ENCODE results near the gene HYOU1.
"Not testable (repeated sequence)": the region's sequence is repeated elsewhere in the genome, so short reads cannot be mapped to it uniquely, and the experiment has no call there.

The HYOU1 gene, protein sequence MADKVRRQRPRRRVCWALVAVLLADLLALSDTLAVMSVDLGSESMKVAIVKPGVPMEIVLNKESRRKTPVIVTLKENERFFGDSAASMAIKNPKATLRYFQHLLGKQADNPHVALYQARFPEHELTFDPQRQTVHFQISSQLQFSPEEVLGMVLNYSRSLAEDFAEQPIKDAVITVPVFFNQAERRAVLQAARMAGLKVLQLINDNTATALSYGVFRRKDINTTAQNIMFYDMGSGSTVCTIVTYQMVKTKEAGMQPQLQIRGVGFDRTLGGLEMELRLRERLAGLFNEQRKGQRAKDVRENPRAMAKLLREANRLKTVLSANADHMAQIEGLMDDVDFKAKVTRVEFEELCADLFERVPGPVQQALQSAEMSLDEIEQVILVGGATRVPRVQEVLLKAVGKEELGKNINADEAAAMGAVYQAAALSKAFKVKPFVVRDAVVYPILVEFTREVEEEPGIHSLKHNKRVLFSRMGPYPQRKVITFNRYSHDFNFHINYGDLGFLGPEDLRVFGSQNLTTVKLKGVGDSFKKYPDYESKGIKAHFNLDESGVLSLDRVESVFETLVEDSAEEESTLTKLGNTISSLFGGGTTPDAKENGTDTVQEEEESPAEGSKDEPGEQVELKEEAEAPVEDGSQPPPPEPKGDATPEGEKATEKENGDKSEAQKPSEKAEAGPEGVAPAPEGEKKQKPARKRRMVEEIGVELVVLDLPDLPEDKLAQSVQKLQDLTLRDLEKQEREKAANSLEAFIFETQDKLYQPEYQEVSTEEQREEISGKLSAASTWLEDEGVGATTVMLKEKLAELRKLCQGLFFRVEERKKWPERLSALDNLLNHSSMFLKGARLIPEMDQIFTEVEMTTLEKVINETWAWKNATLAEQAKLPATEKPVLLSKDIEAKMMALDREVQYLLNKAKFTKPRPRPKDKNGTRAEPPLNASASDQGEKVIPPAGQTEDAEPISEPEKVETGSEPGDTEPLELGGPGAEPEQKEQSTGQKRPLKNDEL

DNA sequence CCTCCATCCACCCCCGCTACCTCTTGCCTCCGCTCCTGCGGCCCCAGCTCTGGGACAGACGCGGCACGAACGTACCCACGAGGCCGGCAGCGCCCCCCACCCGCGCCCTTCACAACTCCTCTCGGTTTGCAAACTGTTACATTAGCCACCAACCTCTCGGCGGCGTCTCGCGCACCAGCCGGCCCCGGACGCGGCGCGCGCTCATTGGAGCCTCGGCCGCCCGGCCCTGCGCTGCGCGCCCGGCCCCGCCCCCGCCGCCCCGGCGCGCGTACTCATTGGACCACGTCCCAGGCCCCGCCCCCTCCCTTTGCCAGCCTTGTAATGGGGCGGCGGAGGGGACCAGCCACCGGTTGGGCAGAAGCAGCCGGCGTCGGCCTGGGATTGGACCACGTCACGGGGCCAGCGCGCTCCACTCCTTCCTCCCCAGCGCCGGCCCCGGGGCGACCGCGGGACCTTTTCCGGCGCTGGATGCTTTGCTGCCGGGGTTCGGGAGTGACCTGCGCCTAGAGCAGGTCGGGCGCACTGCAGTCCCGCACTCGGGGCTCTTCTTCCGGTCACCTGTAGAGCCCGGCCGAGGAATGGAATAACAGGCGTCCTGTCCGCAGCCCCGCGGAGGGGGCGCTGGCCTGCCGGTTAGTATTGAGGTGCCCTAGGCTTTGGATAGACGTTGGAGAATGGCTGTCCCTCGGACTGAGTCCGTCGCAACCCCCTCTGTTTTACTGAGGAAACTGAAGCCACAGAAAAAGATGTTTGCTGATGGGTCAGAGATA, at the start of gene HYOU1:
TSS of gene HYOU1 (minus strand) at position 206 of the 770 bp plus-strand sequence. CDS start 1,045 bp downstream, outside the sequence.
- peak; percentile 98 for DNase-seq (ENCODE audit: low read depth)

DNA sequence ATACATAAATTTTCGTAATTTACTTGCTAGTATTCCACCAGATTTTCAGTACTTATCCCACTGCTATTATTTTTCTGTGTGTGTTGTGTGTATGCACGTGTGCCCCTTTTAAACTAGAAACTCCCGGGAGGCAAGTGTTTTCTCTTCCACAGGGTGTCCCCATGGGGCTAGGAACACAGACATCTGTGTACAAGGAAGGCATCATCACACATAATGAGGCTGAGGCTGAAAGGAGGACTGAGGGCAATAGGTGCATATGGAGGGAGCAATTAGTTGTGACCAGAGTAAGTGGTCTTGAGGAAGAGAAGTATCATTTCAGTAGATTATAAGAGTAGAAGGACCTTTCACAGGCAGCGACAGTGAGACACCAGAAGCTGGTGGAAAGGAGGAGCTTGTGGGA, 46.8 kb upstream of the HYOU1 start:
- no peak for DNase-seq (ENCODE audit: low read depth)

DNA sequence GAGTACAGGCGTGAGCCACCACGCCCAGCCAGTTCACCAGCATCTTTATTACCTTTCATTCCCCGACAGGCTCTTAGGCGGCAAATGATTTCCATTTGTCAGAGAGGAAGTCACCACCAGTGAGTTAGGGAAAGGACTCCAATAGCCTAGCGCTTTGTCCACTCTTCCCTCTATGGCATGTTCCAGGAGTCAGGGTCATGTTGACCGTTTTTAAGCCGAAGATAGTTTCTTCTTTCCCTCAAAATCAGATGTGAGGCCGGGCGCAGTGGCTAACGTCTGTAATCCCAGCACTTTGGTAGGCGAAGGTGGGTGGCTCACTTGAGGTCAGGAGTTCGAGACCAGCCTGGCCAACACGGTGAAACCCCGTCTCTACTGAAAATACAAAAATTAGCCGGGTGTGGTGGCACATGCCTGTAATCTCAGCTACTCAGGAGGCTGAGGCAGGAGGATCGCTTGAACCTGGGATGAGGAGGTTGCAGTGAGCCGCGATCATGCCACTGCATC, 46.2 kb upstream of the HYOU1 start:
- not testable (repeated sequence) for DNase-seq (ENCODE audit: low read depth)

DNA sequence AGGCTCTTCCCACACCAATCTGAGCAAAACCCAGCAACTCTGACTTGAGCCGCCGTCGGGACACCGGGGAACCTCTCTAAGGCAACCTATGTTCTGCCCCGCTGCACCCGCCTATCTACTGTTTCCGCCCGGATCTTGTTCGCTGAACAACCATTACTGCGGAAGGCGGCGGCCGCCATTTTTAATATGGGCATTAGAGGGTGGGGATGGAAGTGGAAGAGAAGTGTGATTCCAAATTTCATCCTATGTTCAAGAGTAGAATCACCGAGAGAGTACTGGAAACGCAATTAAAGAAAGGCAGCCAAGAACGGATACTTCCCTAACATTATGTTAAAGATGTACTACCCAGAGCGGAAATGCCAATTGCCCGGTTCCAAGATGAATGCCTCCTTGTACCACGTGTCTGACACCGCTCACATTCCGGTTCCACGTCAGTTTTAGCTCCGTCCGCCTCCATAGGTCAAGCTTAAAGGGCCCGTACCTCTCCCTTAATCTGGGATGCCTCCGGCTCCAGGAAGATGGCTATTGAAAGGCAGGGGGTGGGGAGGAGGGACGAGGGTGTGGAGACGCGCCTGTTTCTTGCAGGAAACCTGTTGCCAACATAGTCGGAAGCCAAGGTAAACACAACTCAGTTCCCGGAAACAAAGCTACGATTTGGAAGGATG, 44.9 kb upstream of the HYOU1 start, which contains the start of gene DPAGT1:
TSS of gene DPAGT1 (minus strand) at position 95 of the 665 bp plus-strand sequence. CDS start 198 bp downstream, outside the sequence.
- peak; percentile 75 for DNase-seq (ENCODE audit: low read depth)

DNA sequence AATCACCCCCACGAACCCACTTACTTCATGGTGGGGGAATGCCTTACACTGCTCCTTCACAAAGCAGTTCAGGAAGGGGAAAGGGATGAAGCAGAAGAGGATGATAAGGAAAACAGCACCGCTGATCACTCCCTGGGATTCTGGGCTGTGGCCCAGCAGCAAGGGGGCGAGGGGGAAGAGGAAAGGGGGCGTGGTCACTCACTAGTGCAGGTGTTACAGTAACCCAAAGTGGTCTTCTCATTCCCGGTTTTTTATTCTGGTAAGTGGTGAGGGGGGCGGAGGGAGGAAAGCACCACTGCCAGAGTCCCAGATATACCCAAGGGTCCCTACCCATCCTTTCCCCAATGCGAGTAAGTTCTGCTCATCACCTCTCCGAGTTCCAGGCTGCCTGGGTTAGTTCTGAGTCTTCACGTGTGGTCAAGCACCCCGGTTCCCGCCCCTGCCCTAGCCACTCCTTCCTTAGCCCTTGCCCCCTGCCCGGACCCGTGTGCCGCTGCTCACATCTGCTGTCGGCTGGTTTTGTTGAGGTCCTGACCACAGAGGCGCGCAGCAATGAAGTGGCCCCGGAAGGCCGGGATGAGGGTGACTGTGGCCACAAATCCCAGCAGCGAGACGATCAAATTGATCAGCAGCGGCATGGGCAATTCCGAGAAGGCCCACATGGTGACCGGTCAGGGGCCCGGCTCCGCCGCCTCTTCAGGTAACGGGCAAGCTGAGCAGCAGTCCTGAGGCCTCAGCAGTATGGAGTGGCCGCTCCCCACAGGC, 44.2 kb upstream of the HYOU1 start:
- DNase-seq (ENCODE audit: low read depth), result no peak

DNA sequence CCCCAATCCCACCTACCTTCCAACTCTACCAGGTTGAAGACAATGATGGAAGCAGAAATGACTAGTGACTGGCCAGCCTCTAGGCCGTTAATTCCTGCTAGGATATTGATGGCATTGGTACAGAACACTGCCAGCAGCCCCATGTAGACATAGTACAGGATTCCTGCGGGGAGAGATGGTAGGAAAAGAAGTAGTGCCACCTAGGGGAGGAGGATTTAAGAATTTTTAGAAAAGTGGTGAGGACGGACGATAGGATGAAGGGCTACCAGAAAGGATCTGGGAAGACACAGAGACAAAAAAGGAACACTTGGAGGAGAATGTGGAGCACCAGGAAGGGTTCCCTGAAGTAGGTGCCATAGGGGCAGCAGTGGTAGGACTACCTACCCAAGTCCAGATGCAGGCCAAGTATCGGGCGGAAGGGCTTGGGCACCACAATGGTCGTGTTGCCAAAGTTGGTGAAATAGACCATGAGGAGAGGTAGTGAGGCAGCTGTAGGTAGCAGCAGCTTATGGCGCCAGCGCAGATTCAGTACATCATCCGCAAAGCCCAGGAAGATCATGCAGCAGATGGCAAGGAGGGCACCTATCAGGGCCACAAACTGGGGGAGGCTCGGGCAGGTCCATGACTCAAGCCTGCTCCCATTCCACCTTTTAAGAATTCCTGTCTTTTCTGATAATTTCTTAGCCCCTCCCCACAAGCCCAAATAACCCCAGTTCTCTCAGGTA, 43.4 kb upstream of the HYOU1 start:
- no peak for DNase-seq (ENCODE audit: low read depth)

DNA sequence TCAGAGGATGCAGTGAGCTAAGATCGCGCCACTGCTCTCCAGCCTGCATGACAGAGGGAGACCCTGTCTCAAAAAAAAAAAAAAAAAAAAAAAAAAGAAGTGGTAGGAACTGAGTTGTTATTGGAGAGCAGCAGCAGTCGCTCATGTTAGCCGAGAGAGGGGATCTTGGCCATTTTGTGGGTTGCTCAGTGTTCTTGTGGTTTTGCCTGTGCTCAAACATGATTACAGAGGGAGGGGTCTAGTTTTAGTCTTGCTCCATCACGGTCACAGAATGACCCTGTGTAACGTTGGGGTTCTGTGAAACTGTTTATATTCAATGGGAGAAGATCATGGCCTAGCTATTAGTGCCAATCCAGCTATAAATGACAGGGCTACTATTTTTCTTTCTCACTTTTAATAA, 42.7 kb upstream of the HYOU1 start:
- no peak for DNase-seq (ENCODE audit: low read depth)

DNA sequence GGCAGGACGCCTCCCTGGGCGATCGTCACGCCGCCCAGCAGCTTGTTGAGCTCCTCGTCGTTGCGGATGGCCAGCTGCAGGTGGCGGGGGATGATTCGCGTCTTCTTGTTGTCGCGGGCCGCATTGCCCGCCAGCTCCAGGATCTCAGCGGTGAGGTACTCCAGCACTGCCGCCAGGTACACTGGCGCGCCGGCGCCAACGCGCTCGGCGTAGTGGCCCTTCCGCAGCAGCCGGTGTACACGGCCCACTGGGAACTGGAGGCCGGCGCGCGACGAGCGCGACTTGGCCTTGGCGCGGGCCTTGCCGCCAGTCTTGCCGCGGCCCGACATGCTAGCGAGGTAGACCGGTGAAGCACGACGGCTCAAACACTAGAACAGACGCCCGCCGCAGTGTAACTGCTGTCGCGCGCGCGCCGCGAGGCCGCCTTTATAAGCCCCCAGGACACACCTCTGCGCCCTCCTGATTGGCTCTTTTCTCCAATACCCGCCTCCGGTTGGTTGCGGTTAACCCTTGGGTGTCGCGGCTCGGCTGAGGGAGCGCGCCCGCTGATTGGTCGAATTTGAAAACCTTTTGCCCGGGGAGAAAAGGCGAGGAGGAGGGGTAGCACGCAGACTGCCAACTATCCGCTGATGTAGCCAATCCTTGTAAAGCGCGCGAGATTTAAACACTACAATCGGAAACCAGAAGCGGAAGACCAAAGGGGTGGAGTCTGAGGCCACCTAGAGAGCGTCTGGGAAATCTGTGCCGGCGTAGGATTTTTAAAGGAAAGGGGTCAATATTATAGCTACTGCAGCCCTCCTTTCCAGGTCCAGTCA, 38.3 kb upstream of the HYOU1 start:
- DNase-seq (ENCODE audit: low read depth), result peak; percentile 99

DNA sequence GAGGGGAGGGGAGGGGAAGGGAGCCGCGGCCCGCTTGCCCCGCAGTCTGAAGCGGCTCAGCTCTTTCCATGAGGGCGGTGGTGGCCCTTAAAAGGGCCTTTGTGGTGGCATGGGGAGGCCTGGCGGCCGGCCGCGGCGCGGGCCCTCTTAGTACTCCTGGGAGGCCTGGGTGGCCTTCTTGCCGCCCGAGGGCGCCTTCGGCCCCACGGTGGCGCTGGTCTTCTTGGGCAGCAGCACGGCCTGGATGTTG, 37.7 kb upstream of the HYOU1 start:
- DNase-seq (ENCODE audit: low read depth), result peak; percentile 49

DNA sequence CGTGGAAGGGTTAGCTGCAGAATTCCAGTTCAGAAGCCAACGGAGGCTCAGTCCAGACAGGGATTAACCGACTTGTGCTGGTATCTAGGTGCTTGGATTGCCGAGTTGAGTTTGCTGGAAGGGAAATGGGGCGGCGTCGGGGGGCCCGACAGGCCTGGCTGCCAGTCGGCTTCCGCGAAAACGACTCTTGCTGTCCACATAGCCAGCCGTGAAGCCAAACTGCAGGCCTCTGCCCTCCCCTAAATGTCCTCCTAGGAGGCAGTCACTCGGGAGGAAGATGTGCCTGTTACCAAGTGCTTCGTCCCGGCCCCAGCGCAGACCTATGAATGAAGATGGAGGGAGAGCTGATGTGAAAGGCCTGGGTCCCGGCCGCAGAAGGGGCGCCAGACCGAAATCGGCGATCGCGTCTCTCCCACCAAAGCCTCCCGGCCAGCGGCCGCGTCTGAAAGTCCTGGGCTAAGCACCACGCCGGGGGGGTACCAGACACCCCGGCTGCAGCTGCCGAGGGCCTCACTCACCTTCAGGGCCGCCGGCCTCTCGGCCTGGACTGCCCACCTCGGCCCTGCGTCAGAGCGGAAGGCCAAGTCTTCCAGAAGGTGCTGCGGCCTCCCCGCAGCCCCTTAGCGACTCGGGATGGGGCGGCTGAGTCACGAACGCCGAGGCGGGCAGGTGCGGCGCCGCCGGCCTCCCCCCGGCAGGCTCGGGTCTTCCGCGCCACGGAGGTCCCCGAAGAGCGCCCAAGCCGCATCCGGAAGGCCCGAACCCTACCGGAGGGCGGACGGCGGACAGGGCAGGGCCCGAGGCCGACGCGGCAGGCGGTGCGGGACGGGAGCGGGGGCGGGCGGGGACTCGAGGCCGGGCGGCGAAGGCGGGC, 37.2 kb upstream of the HYOU1 start:
- no peak for DNase-seq (ENCODE audit: low read depth)

DNA sequence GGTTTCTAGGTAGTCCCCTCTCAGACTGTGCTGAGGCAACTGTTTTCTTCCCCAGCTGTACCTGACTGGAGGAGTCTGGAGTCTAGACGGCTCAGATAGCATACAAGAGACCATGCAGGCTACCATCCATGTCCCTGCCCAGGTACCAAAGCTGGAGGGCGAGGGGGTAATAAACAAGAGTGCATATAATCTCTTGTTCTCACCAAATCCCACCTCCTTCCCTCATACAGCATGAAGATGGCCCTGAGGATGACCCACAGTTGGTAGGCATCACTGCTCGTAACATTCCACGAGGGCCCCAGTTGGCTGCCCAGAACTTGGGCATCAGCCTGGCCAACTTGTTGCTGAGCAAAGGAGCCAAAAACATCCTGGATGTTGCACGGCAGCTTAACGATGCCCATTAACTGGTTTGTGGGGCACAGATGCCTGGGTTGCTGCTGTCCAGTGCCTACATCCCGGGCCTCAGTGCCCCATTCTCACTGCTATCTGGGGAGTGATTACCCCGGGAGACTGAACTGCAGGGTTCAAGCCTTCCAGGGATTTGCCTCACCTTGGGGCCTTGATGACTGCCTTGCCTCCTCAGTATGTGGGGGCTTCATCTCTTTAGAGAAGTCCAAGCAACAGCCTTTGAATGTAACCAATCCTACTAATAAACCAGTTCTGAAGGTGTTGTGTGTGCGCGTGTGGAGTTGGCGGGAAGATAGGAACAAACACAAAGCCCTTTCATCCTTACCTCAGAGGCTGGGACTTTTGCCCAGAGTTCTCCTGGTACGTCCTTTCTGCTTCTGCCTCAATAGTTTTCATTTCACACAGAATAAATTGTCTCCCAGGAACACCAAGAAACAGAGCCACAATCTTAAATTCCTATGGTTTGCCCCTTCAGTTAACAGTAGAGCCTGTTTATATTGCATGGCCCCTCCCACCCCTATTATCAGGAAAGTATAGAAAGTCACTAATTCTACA, 36.2 kb upstream of the HYOU1 start:
- DNase-seq (ENCODE audit: low read depth), result no peak

DNA sequence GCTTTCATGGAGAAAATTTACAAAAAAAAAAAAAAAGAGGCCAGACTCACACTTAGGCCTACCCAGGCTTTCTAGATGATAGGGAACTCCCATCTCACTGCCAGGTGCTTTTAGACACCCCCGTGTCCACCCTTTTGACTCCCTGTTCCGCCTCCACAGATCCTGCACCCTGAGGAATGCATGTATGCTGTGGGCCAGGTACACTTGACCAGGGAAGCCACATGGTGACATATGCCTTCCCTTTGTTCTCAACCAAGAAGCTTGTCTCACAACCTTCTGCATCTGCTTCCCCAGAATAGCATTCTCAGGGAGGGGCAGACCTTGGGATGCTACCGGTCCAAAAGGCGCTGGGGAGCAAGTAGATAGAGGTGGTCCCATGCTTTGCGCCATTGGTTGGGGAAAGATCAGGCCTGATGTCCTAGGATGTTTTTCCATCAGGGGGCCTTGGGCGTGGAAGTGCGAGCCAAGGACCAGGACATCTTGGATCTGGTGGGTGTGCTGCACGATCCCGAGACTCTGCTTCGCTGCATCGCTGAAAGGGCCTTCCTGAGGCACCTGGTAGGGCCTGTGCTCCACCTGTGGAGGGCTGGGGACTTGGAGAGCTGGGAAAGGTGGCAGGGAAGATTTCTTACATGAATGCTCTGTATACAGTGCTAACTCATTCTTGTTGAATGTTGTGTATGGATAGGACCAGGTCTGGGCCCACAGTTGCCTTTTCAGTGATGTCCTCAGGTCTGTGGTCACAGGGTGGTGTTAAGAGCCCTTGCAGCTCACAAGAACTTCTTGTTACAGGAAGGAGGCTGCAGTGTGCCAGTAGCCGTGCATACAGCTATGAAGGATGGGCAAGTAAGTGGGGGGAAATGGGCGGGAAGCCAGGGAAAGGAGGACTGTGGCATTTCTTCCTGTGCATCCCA, 35.2 kb upstream of the HYOU1 start:
- no peak for DNase-seq (ENCODE audit: low read depth)

DNA sequence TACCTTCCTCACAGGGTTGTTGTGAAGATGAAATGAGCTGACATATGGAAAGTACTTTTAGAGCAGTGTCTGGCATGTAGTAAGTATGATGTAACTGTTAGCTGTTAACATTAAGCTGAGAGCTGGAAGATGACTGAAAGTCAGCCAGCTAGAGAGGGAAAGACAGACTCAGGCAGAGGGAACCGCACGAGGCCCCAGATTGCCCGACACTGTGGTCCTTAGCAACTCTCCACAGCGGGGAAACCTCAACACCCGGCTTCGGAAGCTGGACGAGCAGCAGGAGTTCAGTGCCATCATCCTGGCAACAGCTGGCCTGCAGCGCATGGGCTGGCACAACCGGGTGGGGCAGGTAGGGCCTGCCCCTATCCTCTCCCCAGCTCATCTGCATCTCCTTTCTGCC, 34.2 kb upstream of the HYOU1 start:
- no peak for DNase-seq (ENCODE audit: low read depth)

DNA sequence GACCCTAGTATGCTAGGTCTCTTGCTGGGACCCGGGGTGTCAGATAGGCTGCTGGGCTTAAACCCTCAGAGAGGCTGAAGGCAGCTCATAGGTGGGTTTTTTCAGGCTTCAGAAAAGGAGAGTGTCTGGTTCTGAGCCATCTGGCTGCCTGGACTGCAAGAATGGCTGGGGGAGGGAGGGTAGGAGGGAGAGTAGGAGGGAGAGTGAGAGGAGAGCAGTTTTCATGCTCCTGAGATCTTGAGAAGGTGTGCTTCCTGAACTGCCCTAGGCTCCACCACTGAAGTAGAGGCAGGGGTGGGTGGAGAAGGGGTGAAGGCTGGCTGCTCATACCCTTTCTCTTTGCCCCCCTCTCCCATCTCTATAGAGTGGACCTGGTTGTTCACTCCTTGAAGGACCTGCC, 32.3 kb upstream of the HYOU1 start:
- DNase-seq (ENCODE audit: low read depth), result no peak

DNA sequence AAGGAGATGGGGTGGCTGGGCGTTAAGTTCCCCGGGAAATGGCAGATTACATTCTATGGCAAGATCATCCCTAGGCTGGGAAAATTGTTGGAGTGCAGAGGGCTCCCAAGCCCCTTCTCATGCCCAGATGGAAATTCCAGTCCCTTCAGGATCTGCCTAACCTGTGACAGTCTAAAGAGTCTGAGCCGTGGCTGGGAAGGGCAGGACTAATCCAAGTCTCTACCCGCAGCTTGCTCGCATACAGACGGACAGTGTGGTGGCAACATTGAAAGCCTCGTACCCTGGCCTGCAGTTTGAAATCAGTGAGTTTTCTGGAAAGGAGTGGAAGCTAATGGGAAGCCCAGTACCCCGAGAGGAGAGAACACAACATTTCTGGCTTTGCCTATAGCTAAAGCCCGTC, 31.4 kb upstream of the HYOU1 start:
- no peak for DNase-seq (ENCODE audit: low read depth)

DNA sequence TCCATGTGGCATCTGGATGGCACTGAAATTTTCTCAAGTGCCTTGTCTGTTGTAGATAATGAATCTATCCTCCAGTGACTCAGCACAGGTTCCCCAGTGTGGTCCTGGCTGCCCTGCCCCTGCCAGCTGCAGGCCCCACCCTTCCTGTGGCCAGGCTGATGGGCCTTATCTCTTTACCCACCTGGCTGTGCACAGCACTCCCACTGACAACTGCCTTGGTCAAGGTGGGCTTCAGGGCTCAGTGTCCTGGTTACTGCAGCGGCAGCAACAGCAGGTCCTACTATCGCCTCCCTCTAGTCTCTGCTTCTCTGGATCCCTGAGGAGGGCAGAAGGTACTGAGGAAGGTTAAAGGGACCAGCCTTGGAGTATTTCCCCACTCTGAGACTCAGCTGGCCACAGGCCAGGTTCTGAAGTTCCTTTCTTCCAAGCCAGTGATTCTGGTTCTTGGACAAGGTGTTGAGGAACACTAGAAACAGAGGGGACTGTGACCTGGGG, 30.8 kb upstream of the HYOU1 start:
- DNase-seq (ENCODE audit: low read depth), result no peak

Measured in activated gamma-delta T cell treated with anti-CD3 and anti-CD28 coated beads, Interleukin-2, amount 50 U/mL, for 16 hours (primary cell).